ENCODE data around the gene MROH2B.

- no peak for TF ChIP-seq EZH2 (IDR thresholded peaks at IDR 0.05; ENCODE audit: low read length)
- TF ChIP-seq, protein P1, sequence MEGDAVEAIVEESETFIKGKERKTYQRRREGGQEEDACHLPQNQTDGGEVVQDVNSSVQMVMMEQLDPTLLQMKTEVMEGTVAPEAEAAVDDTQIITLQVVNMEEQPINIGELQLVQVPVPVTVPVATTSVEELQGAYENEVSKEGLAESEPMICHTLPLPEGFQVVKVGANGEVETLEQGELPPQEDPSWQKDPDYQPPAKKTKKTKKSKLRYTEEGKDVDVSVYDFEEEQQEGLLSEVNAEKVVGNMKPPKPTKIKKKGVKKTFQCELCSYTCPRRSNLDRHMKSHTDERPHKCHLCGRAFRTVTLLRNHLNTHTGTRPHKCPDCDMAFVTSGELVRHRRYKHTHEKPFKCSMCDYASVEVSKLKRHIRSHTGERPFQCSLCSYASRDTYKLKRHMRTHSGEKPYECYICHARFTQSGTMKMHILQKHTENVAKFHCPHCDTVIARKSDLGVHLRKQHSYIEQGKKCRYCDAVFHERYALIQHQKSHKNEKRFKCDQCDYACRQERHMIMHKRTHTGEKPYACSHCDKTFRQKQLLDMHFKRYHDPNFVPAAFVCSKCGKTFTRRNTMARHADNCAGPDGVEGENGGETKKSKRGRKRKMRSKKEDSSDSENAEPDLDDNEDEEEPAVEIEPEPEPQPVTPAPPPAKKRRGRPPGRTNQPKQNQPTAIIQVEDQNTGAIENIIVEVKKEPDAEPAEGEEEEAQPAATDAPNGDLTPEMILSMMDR (optimal IDR thresholded peaks at IDR 0.05 in 1 of 3, IDR thresholded peaks at IDR 0.05 in 1 of 3, conservative IDR thresholded peaks at IDR 0.05 in 1 of 3; ENCODE audit: extremely low read depth in 1 of 3, insufficient read depth in 2 of 3, low read length in 3 of 3), result no peak
These were observed 82.2 kb downstream of the MROH2B start for GRCh38 chr5:40988746-40989510.
